Loucy (cell line): ENCODE measurements around the gene WIPI1.

Source experiments
- H2AFZ ChIP-seq: fragments of 200-600 bp; sonication (generic); 2 replicates; pipeline ENCODE4 v1.6.0; 2016; ENCODE audit warnings: antibody characterized with exemption, mild to moderate bottlenecking, low read length, moderate library complexity
- H3F3A ChIP-seq: fragments of 200-600 bp; 2 replicates; pipeline ENCODE4 v1.6.0; 2016; ENCODE audit warnings: antibody characterized with exemption, low read depth, mild to moderate bottlenecking
- H3K27me3 ChIP-seq: fragments of 200-600 bp; sonication (generic); 2 replicates; pipeline ENCODE4 v1.6.1; 2014; ENCODE audit warnings: low read length, mild to moderate bottlenecking; ENCODE audit not compliant: insufficient read depth, poor library complexity, severe bottlenecking
- H3K36me3 ChIP-seq: fragments of 200-600 bp; sonication (generic); 2 replicates; pipeline ENCODE4 v1.6.1; 2016; ENCODE audit warnings: low read length; ENCODE audit not compliant: insufficient read depth
- H3K4me1 ChIP-seq: fragments of 200-600 bp; sonication (generic); 2 replicates; pipeline ENCODE4 v1.5.1; 2014; ENCODE audit warnings: low read length, mild to moderate bottlenecking; ENCODE audit not compliant: insufficient read depth, poor library complexity, severe bottlenecking
- H3K4me2 ChIP-seq: fragments of 200-600 bp; sonication (generic); 2 replicates; pipeline ENCODE4 v1.6.0; 2014; ENCODE audit warnings: antibody characterized with exemption, low read length, low read depth, mild to moderate bottlenecking; ENCODE audit not compliant: poor library complexity, severe bottlenecking
- H3K4me3 ChIP-seq: fragments of 200-600 bp; sonication (generic); 2 replicates; pipeline ENCODE4 v1.5.1; 2014; ENCODE audit warnings: low read length, mild to moderate bottlenecking, mixed read lengths; ENCODE audit not compliant: poor library complexity, severe bottlenecking
- H3K79me2 ChIP-seq: fragments of 200-600 bp; sonication (generic); 2 replicates; pipeline ENCODE4 v1.6.1; 2014; ENCODE audit warnings: low read length; ENCODE audit not compliant: insufficient read depth
- H3K9ac ChIP-seq: fragments of 200-600 bp; sonication (generic); 2 replicates; pipeline ENCODE4 v1.6.0; 2014; ENCODE audit warnings: mild to moderate bottlenecking, low read depth, low read length, moderate library complexity; ENCODE audit not compliant: poor library complexity, severe bottlenecking
- H3K9me2 ChIP-seq: fragments of 200-600 bp; sonication (generic); replicated peaks from 2 replicates; pipeline ENCODE4 v1.6.1; 2016; ENCODE audit warnings: low read depth, low read length, mixed read lengths
- H3K9me3 ChIP-seq: fragments of 200-600 bp; sonication (generic); 2 replicates; pipeline ENCODE4 v1.6.1; 2014; ENCODE audit warnings: mild to moderate bottlenecking, antibody characterized with exemption, low read length, low read depth; ENCODE audit not compliant: insufficient read depth
- H4K20me1 ChIP-seq: fragments of 200-600 bp; sonication (generic); 2 replicates; pipeline ENCODE4 v1.6.0; 2014; ENCODE audit warnings: antibody characterized with exemption, low read length, mild to moderate bottlenecking; ENCODE audit not compliant: insufficient read depth, poor library complexity, severe bottlenecking
- EZH2phosphoT487 ChIP-seq: fragments of 200-600 bp; IDR thresholded peaks from 2 replicates; pipeline ENCODE4 v1.6.1; 2018; ENCODE audit warnings: antibody characterized with exemption, mild to moderate bottlenecking, moderate library complexity, borderline replicate concordance
- TF ChIP-seq, protein P1 (sequence below): fragments of 200-600 bp; sonication (generic); conservative IDR thresholded peaks from 2 replicates; pipeline ENCODE4 v1.5.1; 2014; ENCODE audit warnings: mild to moderate bottlenecking, antibody characterized with exemption, low read length

WIPI1 gene

GRCh38 chr17:68489919-68490318 is 32.6 kb upstream of the WIPI1 start:
- Histone ChIP-seq H3K9me2 (no peaks in the 10 kb centered on the region), H4K20me1 (no peaks in the 10 kb centered on the region), H3K4me2 (no peak overlapping the region), H3K4me3 (no peak overlapping the region), H3K4me1 (peaks cover 12% of the 10 kb centered on the region), H3K9ac (no peak overlapping the region), H3K79me2 (no peaks in the 10 kb centered on the region), H3F3A (no peaks in the 10 kb centered on the region), H3K9me3 (no peaks in the 10 kb centered on the region), H3K27me3 (no peaks in the 10 kb centered on the region), H2AFZ (no peak overlapping the region), H3K36me3 (no peaks in the 10 kb centered on the region)
- no peak for TF ChIP-seq EZH2phosphoT487
- TF ChIP-seq, protein P1, sequence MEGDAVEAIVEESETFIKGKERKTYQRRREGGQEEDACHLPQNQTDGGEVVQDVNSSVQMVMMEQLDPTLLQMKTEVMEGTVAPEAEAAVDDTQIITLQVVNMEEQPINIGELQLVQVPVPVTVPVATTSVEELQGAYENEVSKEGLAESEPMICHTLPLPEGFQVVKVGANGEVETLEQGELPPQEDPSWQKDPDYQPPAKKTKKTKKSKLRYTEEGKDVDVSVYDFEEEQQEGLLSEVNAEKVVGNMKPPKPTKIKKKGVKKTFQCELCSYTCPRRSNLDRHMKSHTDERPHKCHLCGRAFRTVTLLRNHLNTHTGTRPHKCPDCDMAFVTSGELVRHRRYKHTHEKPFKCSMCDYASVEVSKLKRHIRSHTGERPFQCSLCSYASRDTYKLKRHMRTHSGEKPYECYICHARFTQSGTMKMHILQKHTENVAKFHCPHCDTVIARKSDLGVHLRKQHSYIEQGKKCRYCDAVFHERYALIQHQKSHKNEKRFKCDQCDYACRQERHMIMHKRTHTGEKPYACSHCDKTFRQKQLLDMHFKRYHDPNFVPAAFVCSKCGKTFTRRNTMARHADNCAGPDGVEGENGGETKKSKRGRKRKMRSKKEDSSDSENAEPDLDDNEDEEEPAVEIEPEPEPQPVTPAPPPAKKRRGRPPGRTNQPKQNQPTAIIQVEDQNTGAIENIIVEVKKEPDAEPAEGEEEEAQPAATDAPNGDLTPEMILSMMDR, result no peak

- Histone ChIP-seq H3K9ac (no peak overlapping the region), H2AFZ (no peak overlapping the region), H3K36me3 (no peaks in the 10 kb centered on the region), H3K4me2 (no peak overlapping the region), H3K9me3 (no peaks in the 10 kb centered on the region; the same call in 1 of the 2 replicates), H3K9me2 (no peaks in the 10 kb centered on the region), H3K4me3 (no peak overlapping the region), H4K20me1 (no peaks in the 10 kb centered on the region), H3K27me3 (no peaks in the 10 kb centered on the region), H3F3A (no peaks in the 10 kb centered on the region), H3K79me2 (no peaks in the 10 kb centered on the region), H3K4me1 (peaks cover 12% of the 10 kb centered on the region)
- TF ChIP-seq, protein P1, result no peak
- TF ChIP-seq EZH2phosphoT487, result no peak
Observed at GRCh38 chr17:68484458-68484857, 27.2 kb upstream of the WIPI1 start.

DNA sequence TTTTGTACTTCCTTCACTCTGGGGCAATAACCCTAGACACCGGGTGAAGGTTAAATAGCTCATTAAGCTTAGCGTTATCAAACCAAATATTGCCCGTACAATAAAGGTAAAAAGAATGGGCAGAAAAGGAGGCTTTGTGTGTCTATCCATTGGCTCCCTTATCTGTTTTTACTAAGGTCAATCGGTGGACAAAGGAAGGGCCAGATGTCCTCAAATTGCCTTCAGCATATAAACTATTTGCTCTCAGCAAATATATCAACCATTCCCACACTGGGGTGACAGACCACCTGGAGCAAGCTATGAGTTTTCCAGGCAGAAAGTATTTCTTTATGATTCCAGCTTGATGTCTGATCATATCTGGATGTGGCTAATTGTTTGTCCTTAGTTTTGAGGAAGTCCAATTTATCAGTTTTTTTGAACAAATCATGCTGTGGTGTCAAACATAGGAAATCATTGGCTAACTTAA is 25.3 kb upstream of the WIPI1 start:
- Histone ChIP-seq H3K4me3 (no peak overlapping the region), H4K20me1 (no peaks in the 10 kb centered on the region), H3K9ac (no peak overlapping the region), H3K27me3 (no peaks in the 10 kb centered on the region), H2AFZ (no peak overlapping the region), H3K79me2 (no peaks in the 10 kb centered on the region), H3K4me1 (peaks cover 4% of the 10 kb centered on the region), H3K4me2 (no peak overlapping the region), H3K36me3 (no peaks in the 10 kb centered on the region), H3F3A (no peaks in the 10 kb centered on the region), H3K9me2 (no peaks in the 10 kb centered on the region), H3K9me3 (no peaks in the 10 kb centered on the region; the same call in 1 of the 2 replicates)
- TF ChIP-seq, protein P1, result no peak
- TF ChIP-seq EZH2phosphoT487, result no peak
